Osteoblast (primary cell): Measurements from ENCODE around the gene NOS2. TPM values are rescaled to one million over a fixed set of nuclear protein-coding genes. Genes with fewer than 3 reads are reported as not detected.
"Not testable (repeated sequence)": the region's sequence is repeated elsewhere in the genome, so short reads cannot be mapped to it uniquely, and the experiment has no call there.

Source experiments
- DNase-seq: peaks from one replicate; pipeline ENCODE4 v3.0.0; 2011; ENCODE audit warnings: low spot score, mixed read lengths; ENCODE audit not compliant: insufficient read length; ENCODE audit errors: missing footprints
- H2AFZ ChIP-seq: 2 replicates; pipeline ENCODE4 v1.6.0; 2011; ENCODE audit warnings: mild to moderate bottlenecking, low read length
- H3K27ac ChIP-seq: 2 replicates; pipeline ENCODE4 v1.5.1; 2011; ENCODE audit warnings: mild to moderate bottlenecking, low read depth, low read length, moderate library complexity
- H3K27me3 ChIP-seq: 2 replicates; pipeline ENCODE4 v1.6.0; 2012; ENCODE audit warnings: mild to moderate bottlenecking, control low read depth, inconsistent platforms, low read length, moderate library complexity; ENCODE audit not compliant: insufficient read depth
- H3K36me3 ChIP-seq: 2 replicates; pipeline ENCODE4 v1.5.1; 2011; ENCODE audit warnings: mild to moderate bottlenecking, low read length, control low read depth, moderate library complexity; ENCODE audit not compliant: insufficient read depth
- H3K4me1 ChIP-seq: 2 replicates; pipeline ENCODE4 v1.5.1; 2011; ENCODE audit warnings: mild to moderate bottlenecking, low read length, control low read depth, moderate library complexity; ENCODE audit not compliant: insufficient read depth
- H3K4me2 ChIP-seq: 2 replicates; pipeline ENCODE4 v1.6.0; 2011; ENCODE audit warnings: mild to moderate bottlenecking, low read length; ENCODE audit not compliant: insufficient read depth
- H3K4me3 ChIP-seq: fragments of 200-600 bp; sonication (generic); 3 replicates; pipeline ENCODE4 v1.5.1; 2012; ENCODE audit warnings: mild to moderate bottlenecking, low read length, inconsistent platforms; ENCODE audit not compliant: insufficient read depth
- H3K79me2 ChIP-seq: 2 replicates; pipeline ENCODE4 v1.6.0; 2012; ENCODE audit warnings: mild to moderate bottlenecking, low read length, control low read depth, inconsistent platforms; ENCODE audit not compliant: insufficient read depth
- H3K9me3 ChIP-seq: 2 replicates; pipeline ENCODE4 v1.5.1; 2011; ENCODE audit warnings: low read depth, low read length, control low read depth
- H4K20me1 ChIP-seq: 2 replicates; pipeline ENCODE4 v1.6.0; 2012; ENCODE audit warnings: mild to moderate bottlenecking, low read length, control low read depth; ENCODE audit not compliant: insufficient read depth
- total RNA-seq: library from RNA; depleted of rRNA; stranded (reverse); fragments of >200 nt; gene quantifications from 2 replicates; pipeline ENCODE4 v1.2.3, GENCODE V29; 2012
- TF ChIP-seq, protein P1 (sequence below): IDR thresholded peaks from 2 replicates; pipeline ENCODE4 v1.5.1; 2011; ENCODE audit warnings: mild to moderate bottlenecking, low read depth, low read length, moderate library complexity; ENCODE audit errors: extremely low read depth

Gene NOS2
- total RNA-seq, 1 donor, result not detected

DNA sequence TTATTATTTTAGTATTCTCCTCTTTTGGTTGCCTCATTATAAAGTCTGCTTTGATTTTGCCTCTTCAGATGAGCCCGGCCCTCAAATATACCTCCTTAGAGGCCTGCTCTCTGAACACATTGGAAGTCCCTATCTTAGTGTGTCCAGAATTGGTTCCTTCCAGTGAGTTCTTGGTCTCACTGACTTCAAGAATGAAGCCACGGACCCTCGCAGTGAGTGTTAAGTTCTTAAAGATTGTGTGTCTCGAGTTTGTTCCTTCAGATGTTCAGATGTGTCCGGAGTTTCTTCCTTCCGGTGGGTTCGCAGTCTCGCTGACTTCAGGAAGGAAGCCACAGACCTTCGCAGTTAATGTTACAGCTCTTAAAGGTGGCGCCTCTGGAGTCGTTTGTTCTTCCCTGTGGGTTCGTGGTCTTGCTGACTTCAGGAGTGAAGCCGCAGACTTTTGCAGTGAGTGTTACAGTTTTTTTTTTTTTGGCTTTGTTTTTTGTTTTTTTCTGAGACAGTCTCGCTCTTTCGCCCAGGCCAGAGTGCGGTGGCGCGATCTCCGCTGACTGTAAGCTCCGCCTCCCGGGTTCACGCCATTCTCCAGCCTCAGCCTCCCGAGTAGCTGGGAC, 45.8 kb upstream of the NOS2 start:
- Histone ChIP-seq H3K4me3 (no peak overlapping the region), H2AFZ (no peak overlapping the region), H3K9me3 (no peaks in the 10 kb centered on the region), H4K20me1 (no peaks in the 10 kb centered on the region), H3K4me2 (no peak overlapping the region), H3K79me2 (no peaks in the 10 kb centered on the region), H3K27ac (no peak overlapping the region), H3K27me3 (no peaks in the 10 kb centered on the region), H3K4me1 (no peaks in the 10 kb centered on the region), H3K36me3 (no peaks in the 10 kb centered on the region)
- DNase-seq, result no peak
- TF ChIP-seq, protein P1, sequence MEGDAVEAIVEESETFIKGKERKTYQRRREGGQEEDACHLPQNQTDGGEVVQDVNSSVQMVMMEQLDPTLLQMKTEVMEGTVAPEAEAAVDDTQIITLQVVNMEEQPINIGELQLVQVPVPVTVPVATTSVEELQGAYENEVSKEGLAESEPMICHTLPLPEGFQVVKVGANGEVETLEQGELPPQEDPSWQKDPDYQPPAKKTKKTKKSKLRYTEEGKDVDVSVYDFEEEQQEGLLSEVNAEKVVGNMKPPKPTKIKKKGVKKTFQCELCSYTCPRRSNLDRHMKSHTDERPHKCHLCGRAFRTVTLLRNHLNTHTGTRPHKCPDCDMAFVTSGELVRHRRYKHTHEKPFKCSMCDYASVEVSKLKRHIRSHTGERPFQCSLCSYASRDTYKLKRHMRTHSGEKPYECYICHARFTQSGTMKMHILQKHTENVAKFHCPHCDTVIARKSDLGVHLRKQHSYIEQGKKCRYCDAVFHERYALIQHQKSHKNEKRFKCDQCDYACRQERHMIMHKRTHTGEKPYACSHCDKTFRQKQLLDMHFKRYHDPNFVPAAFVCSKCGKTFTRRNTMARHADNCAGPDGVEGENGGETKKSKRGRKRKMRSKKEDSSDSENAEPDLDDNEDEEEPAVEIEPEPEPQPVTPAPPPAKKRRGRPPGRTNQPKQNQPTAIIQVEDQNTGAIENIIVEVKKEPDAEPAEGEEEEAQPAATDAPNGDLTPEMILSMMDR, result no peak

DNA sequence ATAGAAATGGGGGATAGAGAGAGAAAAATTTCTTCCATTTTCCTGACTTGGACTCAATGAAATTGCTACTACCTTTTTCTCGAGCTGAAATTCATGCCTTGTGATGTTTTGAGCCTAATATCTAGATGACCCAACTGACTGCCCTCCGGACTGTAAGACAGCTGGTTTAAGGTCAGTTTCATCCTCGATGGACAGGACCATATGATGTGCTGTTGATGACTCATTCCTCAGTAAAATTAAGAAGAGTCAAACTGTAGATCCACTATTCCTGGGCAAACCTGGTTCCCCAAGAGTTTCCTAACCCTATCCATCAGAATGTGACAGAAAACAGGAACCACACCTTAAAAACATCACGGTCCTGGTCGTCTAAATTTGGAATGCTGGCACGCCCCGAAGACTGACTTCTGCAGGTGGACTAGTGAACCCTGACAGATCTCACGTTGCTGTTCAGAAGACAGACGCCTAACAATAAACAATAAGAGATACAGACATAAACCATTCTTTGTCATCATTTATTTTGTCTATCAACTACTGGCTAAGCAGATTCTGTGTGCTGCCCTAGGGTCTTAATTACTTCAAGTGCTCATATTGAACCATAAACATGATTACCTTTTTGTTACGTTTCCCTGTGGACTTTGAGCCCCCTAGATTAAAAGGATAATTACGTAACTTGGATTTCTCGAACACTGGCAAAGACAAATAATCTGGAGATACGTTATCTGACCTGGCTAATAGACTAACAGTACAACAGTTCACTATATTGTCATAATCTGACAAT, 45.1 kb upstream of the NOS2 start:
- H3K27me3 ChIP-seq, result no peaks in the 10 kb centered on the region
- H3K4me2 ChIP-seq, result no peak overlapping the region
- TF ChIP-seq, protein P1, result no peak
- no peaks in the 10 kb centered on the region for H3K4me1 ChIP-seq
- no peaks in the 10 kb centered on the region for H4K20me1 ChIP-seq
- H3K79me2 ChIP-seq, result no peaks in the 10 kb centered on the region
- no peaks in the 10 kb centered on the region for H3K36me3 ChIP-seq
- H3K4me3 ChIP-seq, result no peak overlapping the region
- no peak overlapping the region for H2AFZ ChIP-seq
- DNase-seq, result no peak
- H3K9me3 ChIP-seq, result no peaks in the 10 kb centered on the region
- H3K27ac ChIP-seq, result no peak overlapping the region

DNA sequence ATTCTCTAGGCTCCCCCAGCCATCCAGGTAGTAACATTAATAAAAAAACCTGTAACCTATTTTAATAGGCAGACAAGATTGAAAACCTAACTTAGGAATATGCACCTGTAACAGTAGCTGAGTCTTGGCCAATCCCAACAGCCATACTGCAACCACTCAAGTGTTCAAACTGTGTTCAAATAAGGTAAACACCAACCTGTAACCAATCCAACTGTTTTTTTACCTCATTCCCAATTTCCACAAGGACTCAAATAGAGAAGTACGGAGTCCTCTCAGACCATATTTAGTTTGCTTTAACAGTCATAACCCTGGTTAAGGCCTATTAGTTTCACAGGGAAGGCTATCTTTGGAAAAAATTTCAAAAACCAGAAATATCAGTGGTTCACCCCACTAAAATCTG, 40.4 kb upstream of the NOS2 start:
- DNase-seq, result no peak
- Histone ChIP-seq H3K4me2 (no peak overlapping the region), H3K79me2 (no peaks in the 10 kb centered on the region), H2AFZ (no peak overlapping the region), H3K4me3 (no peak overlapping the region), H3K27ac (no peak overlapping the region), H4K20me1 (no peaks in the 10 kb centered on the region), H3K27me3 (no peaks in the 10 kb centered on the region), H3K36me3 (no peaks in the 10 kb centered on the region), H3K9me3 (no peaks in the 10 kb centered on the region), H3K4me1 (no peaks in the 10 kb centered on the region)
- TF ChIP-seq, protein P1, result no peak

DNA sequence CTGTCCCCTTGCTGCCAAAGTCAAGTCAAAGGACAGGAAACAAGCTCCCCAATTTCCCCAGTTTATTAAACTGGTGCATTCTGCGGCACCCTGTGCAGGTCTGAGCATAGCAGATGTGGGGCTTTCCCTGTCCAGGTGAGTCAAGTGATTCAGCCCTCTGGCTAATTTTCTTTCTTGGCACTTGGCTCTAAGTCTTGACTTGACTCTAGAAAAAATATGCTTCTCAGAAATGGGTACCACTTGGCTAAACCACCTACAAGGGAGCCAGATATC, 40.0 kb upstream of the NOS2 start:
- not testable (repeated sequence) for H3K27ac ChIP-seq, H3K4me2 ChIP-seq, H3K79me2 ChIP-seq, DNase-seq, H2AFZ ChIP-seq, H3K4me3 ChIP-seq, H3K27me3 ChIP-seq, H3K4me1 ChIP-seq, H3K36me3 ChIP-seq, H4K20me1 ChIP-seq, H3K9me3 ChIP-seq

DNA sequence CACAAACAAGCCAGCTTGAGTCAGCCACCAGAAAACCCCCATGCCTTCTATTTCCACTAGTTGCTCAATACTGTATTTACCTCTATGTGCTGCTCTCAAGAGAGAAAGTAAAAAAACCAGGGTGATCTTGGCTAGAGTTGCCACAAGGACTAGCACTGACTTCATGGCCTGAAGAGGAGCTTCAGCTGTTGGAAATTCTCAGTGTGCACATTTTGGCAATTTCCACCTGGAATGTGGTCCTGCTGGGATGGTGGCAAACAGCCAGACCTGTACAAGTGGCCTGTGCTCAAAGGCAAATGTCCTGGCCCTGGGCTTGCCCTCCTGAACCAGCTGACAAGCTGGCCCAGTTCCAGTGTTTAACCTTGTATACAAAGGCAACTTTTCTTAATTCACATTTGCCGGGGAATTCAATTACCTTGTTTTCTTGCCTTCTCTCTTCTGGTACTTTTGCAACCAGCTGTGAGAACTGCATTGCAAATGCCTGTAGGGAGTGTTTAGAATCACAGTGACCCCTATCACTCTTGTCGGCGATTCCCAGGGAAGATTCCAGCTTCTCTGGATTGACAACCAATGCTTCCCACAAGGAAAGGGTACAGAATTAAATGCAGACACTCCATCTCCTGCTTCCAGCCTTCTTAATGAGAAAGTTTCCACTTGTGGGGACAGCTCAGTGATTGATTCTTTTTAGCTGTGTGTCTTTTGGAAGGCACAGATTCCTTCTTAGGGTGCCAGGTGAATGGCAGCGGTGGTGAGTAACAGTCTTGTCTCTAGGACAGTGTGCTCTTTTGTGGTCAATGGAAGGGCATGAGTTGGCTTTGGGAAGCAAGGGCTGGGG, 39.5 kb upstream of the NOS2 start:
- H3K36me3 ChIP-seq, H3K9me3 ChIP-seq, H4K20me1 ChIP-seq, H3K79me2 ChIP-seq, H3K4me3 ChIP-seq, H2AFZ ChIP-seq, H3K27ac ChIP-seq, H3K4me2 ChIP-seq, H3K4me1 ChIP-seq, H3K27me3 ChIP-seq, DNase-seq: not testable (repeated sequence)

DNA sequence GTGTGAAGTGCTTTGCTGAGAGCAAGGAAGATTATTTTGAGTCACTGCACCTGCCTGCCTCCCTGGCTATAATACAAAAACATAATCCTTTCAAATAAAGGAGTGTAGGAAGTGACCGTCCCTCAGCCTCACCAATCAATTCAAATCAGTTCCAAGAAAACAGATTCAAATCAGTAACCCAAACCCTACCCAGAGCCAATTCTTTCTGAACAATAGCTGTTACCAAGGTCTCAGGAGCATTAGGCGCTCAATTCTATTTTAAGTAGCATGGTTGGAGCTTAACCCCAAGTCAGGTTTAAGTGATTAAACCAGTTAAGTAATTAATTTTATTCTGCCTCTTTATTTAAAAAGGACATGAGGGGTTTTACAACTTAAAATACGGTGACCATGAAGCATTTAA, 38.3 kb upstream of the NOS2 start:
- not testable (repeated sequence) for H3K9me3 ChIP-seq, H3K79me2 ChIP-seq, H3K36me3 ChIP-seq, H3K27me3 ChIP-seq, H2AFZ ChIP-seq, DNase-seq, H3K4me3 ChIP-seq, H4K20me1 ChIP-seq, H3K4me1 ChIP-seq, H3K27ac ChIP-seq, H3K4me2 ChIP-seq
